NCI-H748 treated with DMSO at 0.1 percent for 48 hours (cell line): ENCODE data around the gene ALS2CL.

Source experiments
- DNase-seq: peaks from one replicate; lab custom pipeline; 2025; lab: John Stamatoyannopoulos, UW

Gene ALS2CL

GRCh38 chr3:46664971-46665762 is 28.3 kb downstream of the ALS2CL start:
- DNase-seq = peak; percentile 21

GRCh38 chr3:46664188-46664970 is 29.1 kb downstream of the ALS2CL start:
- DNase-seq = no peak

- DNase-seq = peak; percentile 85
Measured at GRCh38 chr3:46663591-46664135, 29.8 kb downstream of the ALS2CL start.

GRCh38 chr3:46662771-46663551 is 30.5 kb downstream of the ALS2CL start:
- DNase-seq = no peak

- DNase-seq = no peak
Measured at GRCh38 chr3:46661776-46662766, 31.4 kb downstream of the ALS2CL start.

- no peak for DNase-seq
Measured at GRCh38 chr3:46660543-46661523, 32.6 kb downstream of the ALS2CL start.

GRCh38 chr3:46660003-46660402 is 33.5 kb downstream of the ALS2CL start:
- DNase-seq = no peak

- no peak for DNase-seq
Measured at GRCh38 chr3:46659285-46659684, 34.2 kb downstream of the ALS2CL start.

GRCh38 chr3:46656778-46657556 is 36.5 kb downstream of the ALS2CL start:
- no peak for DNase-seq

GRCh38 chr3:46655271-46655670 is 38.2 kb downstream of the ALS2CL start:
- no peak for DNase-seq

GRCh38 chr3:46651084-46651483 is 42.4 kb downstream of the ALS2CL start:
- DNase-seq = no peak

- DNase-seq = no peak
Measured at GRCh38 chr3:46649436-46649835, 44.0 kb downstream of the ALS2CL start.

GRCh38 chr3:46648096-46648495 is 45.4 kb downstream of the ALS2CL start:
- DNase-seq = no peak

- no peak for DNase-seq
Measured at GRCh38 chr3:46646700-46647099, 46.8 kb downstream of the ALS2CL start.

- DNase-seq = no peak
Measured at GRCh38 chr3:46643701-46644100, 49.8 kb downstream of the ALS2CL start.

- DNase-seq = no peak
Measured at GRCh38 chr3:46642971-46643370, 50.5 kb downstream of the ALS2CL start.

- no peak for DNase-seq
Measured at GRCh38 chr3:46640927-46641326, 52.6 kb downstream of the ALS2CL start.

GRCh38 chr3:46639221-46639620 is 54.3 kb downstream of the ALS2CL start:
- DNase-seq = no peak

- no peak for DNase-seq
Measured at GRCh38 chr3:46634856-46635255, 58.6 kb downstream of the ALS2CL start.
